GM18511 (cell line): ENCODE data around the gene EVC.

Experiments
- ATAC-seq: cut with Tn5 transposase; IDR thresholded peaks from one replicate; pipeline ENCODE4 v1.9.1; 2021; ENCODE audit warnings: mild to moderate bottlenecking, moderate library complexity; ENCODE audit not compliant: unreplicated experiment

Gene EVC

DNA sequence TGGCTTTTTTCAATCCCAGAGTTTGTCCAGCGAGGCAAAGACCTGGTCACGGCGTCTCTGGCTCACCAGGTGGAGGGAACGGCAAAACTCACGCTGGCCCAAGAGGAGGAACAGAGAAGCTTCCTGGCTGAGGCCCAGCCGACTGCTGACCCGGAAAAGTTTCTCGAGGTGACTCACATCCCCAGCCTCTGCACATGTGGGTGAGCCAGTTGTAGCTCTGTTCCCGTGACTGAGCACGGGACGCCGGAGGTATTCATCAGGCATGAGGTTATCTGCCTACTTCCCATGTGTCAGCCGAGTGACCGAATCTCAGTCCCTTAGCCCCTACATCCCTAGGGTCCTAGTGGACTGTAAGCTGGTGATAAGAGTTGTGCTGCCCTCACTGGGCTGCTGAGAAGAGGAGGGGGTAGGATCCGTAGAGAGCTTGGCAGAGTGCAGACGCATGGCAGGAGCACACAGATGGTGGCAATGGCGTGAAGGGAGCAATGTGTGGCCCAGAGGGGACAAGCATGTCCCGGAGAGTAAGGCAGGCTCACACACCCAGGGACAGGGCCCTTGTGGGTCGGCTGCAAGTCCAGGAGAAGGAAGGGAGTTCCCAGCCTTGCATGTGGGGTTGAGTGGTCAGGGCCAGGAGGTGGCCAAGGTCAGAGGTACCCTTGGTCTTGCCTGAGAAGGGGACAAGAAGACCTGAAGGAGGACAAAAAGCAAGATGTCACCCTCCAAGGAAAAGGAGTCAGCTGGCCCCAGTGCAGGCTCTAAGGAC lies 42.9 kb downstream of the EVC start:
- no peak for ATAC-seq

DNA sequence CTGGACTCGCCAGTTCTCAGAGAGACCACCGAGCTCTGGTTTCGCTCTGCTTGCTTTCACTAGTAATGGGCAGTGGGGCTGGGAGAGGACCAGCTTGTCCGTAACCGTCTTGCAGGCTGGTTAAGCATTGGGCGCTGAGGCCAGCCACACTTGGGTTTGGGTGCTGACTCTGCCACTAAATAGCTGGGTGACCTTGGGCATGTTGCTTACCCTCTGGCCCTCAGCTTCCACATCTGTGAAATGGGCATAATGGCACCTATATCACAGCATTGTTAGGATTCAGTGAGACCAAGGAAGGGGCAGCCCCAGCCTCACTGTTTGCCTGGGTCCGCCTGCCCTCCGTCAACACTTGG lies 43.5 kb downstream of the EVC start:
- no peak for ATAC-seq

DNA sequence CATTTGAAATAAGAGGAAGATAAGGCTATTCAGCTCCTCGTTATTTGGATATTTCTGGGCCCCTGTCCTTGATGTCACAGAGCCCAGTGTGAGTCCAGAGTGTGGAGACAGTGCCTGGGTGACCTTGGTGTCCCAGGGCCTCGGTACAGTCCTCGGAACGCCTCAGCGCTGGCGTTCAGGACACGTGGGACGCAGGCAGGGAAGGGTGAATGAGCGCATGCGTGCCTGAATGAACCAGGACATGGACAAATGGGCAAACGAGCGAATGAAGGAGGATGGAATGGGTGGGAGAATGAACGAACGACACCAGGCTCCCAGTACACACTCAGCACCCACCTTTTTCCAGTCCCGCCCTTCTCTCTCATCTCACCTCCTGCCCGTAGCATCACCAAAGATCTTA lies 44.2 kb downstream of the EVC start:
- ATAC-seq: no peak

DNA sequence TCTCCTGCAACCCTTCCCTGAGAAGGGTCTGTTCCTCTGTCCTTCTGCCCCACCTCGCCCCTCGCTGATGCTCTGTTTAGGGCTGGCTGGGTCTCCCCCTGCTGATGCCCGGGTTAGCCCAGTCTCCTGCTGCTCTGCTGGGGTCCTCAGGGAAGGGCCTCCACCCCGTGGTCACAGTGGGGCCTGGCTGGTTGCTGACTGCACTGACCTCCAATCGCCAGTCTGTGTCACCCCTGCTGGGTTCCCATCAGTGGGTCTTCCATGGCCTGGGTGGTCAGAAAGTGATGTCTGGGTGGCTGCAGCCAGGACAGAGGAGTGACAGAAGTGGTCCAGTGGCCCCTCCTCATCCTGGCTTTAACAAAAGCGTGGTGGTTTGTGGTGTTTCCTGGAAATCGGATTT lies 44.7 kb downstream of the EVC start:
- ATAC-seq: no peak

DNA sequence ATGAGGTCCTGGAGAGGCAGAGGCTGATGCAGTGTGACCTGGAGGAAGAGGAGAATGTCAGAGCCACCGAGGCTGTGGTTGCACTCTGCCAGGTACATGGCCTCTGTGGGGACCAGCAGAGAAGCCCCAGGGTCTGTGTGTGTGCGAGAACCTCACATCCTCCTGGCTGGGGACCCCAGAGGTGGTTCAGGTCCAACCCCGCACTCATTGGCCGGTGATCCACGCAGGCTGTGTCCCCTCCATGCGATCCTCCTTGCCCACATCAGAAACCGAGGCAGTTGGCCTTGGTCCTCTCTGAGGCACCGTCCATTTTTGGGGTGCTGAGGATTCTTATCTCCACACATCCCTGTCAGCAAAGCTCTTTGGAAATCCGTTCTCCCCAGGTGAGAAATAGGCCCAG lies 45.3 kb downstream of the EVC start:
- no peak for ATAC-seq

DNA sequence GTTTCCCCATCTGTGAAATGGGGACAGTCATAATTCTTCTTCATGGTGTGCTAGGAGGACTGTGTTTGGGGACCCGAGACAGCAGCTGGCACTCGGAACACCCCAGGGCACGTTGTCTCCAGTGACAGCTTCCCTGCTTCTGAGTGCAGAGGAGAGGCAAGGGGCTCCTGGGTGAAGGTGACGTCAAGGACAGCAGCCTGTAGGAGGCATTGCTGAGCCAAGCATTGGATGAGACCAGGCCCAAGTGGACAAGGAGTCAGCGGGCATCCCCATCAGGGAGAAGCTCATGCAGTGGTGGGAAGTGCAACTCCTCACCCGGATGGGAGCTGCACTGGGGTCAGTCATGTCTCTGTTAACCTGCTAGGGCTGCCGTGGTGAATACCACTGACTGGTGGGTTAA lies 46.1 kb downstream of the EVC start:
- ATAC-seq: no peak

DNA sequence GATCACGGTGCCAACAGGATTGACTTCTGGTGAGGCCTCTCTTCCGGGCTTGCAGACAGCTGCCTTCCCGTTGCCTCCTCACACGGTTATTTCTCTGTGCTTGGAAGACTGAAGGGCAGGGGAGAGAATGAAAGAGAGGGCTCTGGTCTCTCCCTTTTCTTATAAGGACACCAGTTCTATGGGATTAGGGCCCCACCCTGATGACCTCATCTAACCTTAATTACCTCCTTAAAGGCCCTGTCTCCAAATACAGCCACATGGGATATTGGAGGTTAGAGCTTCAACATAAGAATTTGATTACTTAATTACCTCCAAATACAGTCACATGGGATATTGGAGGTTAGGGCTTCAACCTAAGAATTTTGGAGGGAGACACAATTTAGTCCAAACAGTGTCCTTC lies 46.5 kb downstream of the EVC start:
- ATAC-seq: no peak

DNA sequence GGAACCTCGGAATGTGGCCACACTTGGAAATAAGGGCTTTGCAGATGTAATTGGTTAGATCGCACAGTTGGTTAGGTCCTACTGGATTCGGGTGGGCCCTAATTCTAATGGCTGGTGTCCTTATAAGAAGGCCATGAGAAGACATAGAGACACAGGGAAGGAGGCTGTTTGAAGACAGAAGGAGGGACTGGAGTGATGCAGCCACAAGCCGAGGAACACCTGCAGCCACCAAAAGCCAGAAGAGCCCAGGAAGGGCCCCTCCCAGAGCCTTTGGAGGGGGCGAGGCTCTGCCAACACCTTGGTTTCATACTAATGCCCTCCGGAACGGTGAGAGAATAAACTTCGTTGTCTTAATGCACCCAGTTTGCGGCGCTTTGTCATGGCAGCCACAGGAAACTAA lies 47.0 kb downstream of the EVC start:
- ATAC-seq: no peak

DNA sequence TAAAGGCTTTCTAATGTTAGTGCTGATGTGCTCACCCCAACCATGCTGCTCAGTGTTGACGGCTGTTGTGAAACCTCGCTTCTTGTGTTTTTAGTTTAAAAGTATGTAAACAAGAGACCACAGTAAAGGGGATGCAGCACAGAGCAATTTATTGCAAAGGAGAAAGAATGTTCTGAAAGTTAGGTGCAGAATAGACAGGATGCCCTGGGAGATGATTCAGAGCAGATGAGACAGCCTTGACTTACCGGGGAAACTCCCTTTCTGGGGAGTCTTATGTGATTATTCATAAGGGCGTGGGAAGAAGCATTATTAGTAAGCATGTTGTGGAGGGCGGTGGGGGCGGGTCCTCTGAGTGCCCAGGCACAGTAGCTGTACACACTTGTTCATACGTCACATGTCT lies 47.7 kb downstream of the EVC start:
- no peak for ATAC-seq

DNA sequence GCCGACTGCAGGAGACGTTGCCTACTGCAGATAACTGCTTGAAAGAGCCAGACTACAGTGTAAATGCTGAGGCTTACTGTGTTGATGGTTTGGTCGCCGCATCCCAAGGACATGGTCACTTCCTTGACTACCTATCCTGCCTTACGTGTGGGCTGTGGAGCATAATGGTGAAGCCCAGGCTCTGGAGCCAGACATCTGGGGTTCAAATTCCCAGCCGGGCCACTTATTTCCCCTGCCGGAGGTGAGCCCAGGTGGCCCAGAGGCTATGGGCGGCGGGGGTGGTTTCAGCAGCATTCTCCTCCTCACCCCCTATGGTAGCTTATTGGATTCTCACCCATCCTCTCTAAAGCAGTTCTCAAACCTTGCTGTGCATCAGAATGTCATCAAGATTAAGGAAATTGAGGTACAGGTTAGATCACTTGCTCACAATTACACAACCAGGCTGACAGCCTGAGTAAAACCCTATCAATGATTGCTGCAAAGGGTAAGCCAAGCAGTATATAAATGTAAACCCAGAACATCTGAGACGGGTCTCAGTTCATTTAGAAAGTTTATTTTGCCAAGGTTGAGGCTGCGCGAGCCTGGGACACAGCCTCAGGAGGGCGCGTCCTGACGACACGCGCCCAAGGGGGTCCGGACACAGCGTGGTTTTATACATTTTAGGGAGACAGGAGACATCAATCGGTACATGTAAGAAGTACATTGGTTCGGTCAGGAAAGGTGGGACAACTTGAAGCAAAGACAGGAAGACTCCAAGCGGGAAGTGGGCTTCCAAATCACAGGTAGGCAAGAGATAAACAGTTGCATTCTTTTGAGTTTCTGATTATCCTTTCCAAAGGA lies 48.5 kb downstream of the EVC start:
- ATAC-seq: no peak

DNA sequence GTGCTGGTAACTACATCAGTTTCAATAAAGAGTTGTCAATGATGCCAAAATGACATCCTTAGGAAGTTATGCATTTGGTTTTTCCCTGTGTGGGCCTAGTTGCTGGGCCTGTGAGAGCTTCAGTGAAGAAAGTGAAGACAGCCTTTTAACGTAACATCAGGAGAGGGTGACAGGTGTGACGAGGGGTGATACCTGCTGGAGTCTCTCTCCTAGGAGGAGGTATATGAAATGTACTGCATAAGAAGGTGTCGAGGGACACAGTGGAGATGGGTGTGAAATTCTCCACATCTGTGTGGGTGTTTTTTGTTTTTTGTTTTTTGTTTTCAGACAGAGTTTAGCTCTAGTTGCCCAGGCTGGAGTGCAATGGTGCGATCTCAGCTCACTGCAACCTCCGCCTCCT lies 49.2 kb downstream of the EVC start:
- ATAC-seq: no peak

DNA sequence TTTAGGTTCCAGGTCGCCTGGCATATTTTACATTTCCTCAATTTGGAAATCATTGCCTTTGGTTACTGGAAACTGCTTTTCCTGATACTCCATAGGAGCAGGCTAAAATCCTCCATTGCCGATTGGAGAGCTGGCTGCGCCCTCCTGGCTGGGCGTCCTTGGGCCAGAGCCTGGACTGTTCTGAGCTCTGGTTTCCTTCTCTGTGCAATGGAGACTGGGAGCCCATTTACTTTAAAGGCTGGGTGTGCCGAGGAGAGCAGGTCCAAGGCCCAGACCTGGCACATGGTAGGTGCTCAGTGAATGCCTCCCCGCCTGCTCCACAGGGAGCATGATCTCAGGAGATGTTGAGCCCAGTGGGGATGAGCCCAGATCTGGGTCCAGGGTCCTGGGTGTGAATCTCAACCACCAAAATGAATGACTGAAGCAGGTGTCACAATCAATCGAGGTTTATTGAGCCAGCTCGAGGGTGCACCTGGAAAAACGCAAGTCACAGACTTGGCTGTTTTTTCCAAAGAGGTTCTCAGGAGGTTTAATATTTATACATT lies 50.0 kb downstream of the EVC start:
- no peak for ATAC-seq

DNA sequence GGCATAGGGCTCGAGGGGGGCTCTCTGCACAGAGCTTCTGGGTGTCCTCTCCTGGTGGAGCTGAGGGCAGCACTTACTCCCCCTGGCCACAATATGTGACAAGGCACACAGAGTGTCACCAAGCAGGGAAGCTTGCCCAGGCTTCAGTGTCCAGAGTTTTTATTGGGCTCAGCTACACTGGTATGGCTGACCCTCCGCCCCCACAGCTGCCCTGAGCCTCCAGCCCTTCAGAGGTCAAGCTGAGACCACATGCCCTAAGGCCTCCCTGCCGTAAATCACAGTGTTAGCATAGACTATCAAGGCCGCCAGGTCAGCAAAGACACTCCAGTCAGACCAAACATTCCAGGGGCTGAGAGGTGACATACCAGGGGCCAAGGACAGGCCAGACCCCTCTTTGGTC lies 59.0 kb downstream of the EVC start:
- ATAC-seq: no peak

DNA sequence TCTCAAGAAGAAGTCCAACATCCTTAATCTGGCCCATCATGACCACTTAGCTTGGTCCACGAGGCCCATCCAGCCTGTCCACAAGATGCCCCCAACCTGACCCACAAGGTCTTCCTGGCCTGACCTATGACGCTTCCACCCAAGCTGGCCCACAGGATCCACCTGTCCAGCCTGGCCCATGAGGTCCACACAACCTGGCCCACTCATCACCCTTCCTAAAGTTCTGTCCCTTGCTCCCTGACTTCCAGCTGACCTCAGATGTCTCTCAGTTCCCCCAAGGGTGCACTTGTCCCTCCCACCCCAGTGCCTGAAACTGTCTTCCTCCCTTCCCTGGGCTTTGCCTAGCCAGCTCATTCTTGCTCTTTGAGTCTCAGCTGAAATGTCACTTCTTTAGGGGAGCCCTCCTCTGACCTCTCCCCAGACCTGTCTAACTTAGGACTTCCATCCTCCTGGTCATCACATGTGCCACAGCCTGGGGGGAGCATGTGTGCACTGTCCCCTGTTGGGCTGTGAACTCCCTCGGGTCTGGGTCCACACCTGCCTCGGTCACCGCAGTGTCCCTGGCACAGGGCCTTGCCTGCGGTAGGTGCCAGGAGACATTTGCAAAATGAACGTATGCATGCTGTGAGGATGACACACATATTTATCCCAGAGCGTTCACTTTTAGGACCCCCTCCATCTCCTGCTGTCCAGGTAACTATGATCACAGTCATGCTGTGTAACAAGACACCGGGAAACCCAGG lies 61.7 kb downstream of the EVC start:
- ATAC-seq: no peak

DNA sequence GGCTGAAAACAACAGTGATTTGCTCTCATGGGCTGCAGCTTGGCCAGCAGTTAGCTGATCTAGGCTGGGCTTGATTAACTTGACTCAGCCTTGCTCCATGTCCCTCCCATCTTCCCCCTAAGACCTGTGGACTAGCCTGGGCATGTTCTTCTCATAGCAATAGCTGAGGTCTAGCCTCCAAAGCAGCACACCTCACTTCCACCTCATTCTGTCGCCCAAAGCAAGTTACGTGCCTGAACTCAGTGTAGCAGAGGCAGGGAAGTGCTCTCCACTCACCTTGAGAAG lies 62.2 kb downstream of the EVC start:
- no peak for ATAC-seq

DNA sequence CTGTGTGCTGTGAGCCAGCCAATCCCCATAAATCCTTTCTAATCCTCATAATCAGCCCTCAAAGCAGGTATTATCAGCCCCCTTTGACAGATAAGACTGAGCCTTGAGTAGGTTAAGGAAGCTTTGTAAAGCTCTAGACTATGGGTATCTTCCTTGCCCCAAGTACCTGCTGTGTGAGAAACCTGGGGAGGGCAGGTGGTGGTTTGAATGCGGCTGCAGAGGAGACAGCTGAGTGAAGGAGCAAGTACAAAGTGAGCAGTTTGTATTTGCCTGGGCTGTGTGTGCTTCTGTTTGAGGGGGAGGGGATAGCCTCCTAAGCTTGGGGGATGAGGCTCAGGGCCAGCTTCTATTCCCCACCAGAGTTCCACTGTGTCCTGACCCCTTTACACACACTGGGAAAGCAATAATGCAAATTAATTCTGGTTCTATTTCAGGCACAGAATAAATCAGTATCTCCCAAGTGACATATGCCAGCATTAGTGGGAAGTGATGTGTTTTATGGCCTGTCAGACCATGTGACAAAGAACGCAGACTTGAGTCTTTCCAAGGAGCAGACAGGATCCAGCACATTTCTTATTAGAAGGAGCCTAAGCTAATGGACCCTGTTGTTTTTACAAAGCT lies 63.5 kb downstream of the EVC start:
- no peak for ATAC-seq

DNA sequence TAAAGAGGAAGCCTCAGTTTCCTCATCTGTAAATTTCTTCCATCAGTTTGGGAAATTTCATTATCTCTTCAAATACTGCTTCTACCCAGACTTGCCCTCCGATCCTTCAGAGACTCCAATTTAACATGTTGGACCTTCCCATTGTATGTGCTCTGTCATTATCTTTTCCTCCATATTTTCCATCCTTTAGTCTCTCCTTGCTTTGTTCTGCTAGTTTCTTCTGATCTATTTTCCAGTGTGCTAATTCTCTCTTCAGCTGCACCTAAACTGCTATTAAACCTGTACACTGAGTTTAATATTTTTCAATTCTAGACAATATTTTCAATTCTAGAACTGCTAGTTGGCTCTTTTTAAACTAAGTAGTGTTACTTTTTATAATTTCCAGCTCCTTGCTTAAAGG lies 65.5 kb downstream of the EVC start:
- ATAC-seq: no peak

DNA sequence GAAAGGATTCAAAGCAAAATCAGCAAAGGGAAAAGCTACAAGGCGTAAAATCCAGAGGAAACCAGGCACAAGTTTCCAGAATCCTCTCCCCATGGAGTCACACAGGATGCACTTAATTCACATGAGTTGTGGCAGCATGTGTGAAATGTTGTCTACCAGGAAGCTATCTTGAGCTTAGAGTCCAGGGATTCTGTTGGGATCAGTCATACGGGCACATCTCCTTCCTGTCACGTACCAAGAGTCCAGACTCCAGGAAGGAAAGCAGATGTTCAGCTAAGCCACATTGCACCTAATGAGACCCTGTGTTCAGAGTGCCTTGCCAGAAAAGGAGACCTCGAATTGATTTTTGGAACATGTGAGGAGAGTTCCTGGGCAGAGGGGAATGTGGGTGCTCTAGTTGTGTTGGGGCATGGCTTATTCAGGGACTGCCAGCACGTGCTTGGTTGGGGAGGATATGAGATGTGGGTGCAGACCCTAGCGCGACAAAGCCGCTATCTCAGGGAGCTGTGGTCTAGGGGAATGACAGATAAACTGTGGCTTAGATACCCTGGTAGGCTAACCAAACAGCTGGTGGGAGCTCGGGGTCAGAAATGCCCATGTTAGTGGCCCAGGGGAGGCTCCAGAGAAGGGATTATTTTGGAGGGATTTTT lies 70.0 kb downstream of the EVC start:
- no peak for ATAC-seq

DNA sequence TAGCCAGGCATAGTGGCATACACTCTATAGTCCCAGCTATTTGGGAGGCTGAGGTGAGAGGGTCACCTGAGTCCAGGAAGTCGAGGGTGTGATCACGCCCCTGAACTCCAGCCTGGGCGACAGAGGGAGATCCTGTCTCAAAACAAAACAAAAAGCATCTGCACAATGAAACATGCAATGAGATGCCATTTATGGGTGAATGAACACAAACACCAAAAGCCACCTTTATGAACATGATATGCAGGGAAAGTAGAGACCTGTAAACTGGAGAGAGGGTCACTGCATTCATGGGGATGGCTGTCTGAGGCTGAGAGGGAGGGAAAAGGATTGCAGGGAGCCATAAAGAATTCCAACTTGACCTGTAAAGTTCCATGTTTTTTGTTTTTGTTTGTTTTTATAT lies 70.7 kb downstream of the EVC start:
- no peak for ATAC-seq

DNA sequence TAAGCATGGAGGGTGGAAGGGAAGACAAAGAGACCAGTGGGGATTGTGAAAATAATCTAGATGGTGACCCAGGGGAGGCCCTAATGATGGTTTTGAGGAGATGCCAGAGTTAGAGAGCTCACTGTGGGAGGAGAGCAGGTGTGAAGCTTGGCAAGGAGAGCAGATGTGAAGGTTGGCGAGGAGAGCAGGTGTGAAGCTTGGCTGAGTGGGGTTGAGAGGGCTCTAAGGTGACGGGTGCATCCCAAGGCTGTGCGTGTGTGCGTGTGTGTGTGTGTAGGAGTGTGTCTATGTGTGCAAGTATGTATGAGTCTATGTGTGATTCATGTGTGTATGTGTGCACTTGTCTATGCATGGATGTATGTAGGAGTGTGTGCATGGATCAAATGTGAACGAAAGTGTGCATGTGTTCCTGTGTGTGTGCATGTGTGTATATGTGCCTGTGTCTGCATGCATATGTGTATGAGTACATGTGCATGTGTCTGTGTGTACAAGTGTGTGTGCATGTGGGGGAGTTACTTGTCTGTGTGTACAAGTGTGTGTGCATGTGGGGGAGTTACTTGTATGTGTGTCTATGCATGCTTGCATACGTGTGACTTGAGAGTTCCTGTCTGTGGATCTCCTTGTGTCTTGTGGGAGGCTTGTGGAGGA lies 72.0 kb downstream of the EVC start:
- ATAC-seq: no peak
